Lung (tissue), 12 donors: ENCODE data around the gene ETS2. TPM values are rescaled to one million over a fixed set of nuclear protein-coding genes. Genes with fewer than 3 reads are reported as not detected.

Experiments
- ATAC-seq: fragments of 200-7000 bp; cut with Tn5 transposase; one replicate; pipeline ENCODE4 v1.9.1; 2020; ENCODE audit warnings: moderate number of reproducible peaks; ENCODE audit not compliant: insufficient read depth, low FRiP score
- DNase-seq, 3 donors: peaks; one replicate each; pipeline ENCODE4 v3.0.0-alpha.2; 2013 to 2017
- H3K27ac ChIP-seq, 2 donors: one replicate each; pipeline ENCODE4 v1.5.1; 2013; ENCODE audit warnings: mild to moderate bottlenecking in 2 of 2, moderate library complexity in 2 of 2, control low read depth in 1 of 2, inconsistent platforms in 1 of 2, low read depth in 1 of 2, low read length in 1 of 2
- H3K27me3 ChIP-seq, 3 donors: one replicate each; pipeline ENCODE4 v1.5.1; 2013; ENCODE audit warnings: low read length in 2 of 3; ENCODE audit not compliant: control insufficient read depth in 3 of 3, insufficient read depth in 3 of 3
- H3K36me3 ChIP-seq, 4 donors: one replicate each; pipeline ENCODE4 v1.5.1; 2013; ENCODE audit warnings: low read length in 4 of 4, mild to moderate bottlenecking in 1 of 4, moderate library complexity in 1 of 4; ENCODE audit not compliant: control insufficient read depth in 4 of 4, insufficient read depth in 4 of 4
- H3K4me1 ChIP-seq, 5 donors: one replicate each; pipeline ENCODE4 v1.5.1; 2013; ENCODE audit warnings: low read length in 5 of 5, mild to moderate bottlenecking in 2 of 5, moderate library complexity in 1 of 5; ENCODE audit not compliant: control insufficient read depth in 5 of 5, insufficient read depth in 5 of 5
- H3K4me3 ChIP-seq: one replicate; pipeline ENCODE4 v1.5.1; 2013; ENCODE audit warnings: mild to moderate bottlenecking, control low read depth, moderate library complexity
- H3K9ac ChIP-seq, 2 donors: one replicate each; pipeline ENCODE4 v1.5.1; 2013; ENCODE audit warnings: low read length in 2 of 2, control low read depth in 1 of 2; ENCODE audit not compliant: insufficient read depth in 1 of 2
- H3K9me3 ChIP-seq, 4 donors: one replicate each; pipeline ENCODE4 v1.5.1; 2013; ENCODE audit warnings: low read length in 3 of 4, mild to moderate bottlenecking in 1 of 4, moderate library complexity in 1 of 4; ENCODE audit not compliant: control insufficient read depth in 4 of 4, insufficient read depth in 3 of 4
- CTCF ChIP-seq: IDR thresholded peaks from 2 replicates; pipeline ENCODE4 v1.5.1; 2012; ENCODE audit warnings: mild to moderate bottlenecking; ENCODE audit errors: control extremely low read depth, extremely low read depth
- WGBS, 2 donors: extraction: QIAGEN DNeasy Blood & Tissue Kit; methylation state at CpG; one replicate each; pipeline ENCODE4 v1.1.7; 2013; 5-methylcytosine and 5-hydroxymethylcytosine counted together
- polyA plus RNA-seq, 2 donors: library from polyadenylated mRNA; stranded (reverse); fragments of 200-250 nt; gene quantifications; one replicate each; pipeline ENCODE4 v1.2.1, GENCODE V29; 2013
- total RNA-seq, 2 donors: library from RNA; depleted of rRNA in 1 of 2; stranded (reverse); fragments of >200 nt in 1 of 2; gene quantifications; one replicate each; pipeline ENCODE4 v1.2.1, GENCODE V29; 2014 to 2021
- donor health status: control.
- donor health status: control.
- donor health status: Bipolar disorder and iron deficiency.
- donor health status: healthy.
- donor health status: DM: yes; HTN: yes; CAD: no.

The ETS2 gene
- total and polyA plus RNA-seq, 4 donors = 64.7 to 186 (median 158) TPM

DNA sequence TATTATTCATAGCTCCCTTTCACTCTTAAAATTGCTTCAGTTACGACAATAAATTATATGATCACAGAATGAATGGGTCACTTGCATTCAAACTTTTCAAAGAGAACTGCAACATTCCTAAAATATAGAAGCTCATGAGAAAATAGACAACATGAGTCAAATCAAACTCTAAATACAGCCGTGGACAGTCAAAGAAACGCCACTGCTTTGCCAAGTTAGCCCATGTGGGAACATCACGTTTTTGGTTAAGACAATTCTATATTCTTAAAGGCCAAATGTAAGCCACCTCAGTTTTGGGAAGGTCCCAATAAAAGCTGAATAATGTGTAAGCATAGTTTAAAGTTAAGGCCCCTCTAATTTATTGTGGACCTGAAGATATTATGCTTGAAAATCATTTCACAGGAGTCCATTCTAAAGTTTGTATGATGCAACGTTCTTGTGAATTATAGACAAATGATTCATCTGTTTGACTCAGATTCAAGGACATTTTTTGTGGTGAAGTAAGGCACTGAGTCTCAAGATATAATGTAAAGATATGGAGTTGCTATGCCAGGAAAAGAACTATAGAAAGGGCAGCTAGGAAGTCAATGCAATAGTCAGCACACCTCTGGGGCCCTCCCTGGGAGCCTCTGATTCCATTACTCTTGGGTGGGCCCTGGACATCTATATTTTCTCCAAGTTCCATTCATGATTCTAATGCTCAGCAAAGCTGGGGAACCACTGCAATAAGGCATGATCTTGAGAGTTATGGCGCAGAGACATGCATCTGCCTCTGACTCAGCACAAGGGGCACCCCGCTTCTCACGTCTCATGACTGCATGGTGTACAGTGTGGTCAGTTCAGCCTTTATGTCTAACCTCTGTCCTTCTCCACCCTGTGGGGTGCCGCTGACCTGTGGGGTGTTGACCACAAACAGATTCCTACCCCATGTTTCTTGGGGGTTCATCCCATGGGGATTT lies 33.9 kb downstream of the ETS2 start:
- Histone ChIP-seq H3K27me3 (no peaks in the 10 kb centered on the region), H3K36me3 (no peaks in the 10 kb centered on the region), H3K27ac (no peak overlapping the region), H3K9ac (no peak overlapping the region), H3K4me1 (no peaks in the 10 kb centered on the region), H3K4me3 (no peak overlapping the region), H3K9me3 (peaks cover 0 to 2% (median 0%) of the 10 kb centered on the region in 4 donors)
- DNase-seq = no peak
- 74 to 80% methylated on average over 9 of the region's 9 CpGs for WGBS, 2 donors
- ATAC-seq = no peak
- TF ChIP-seq CTCF = no peak

DNA sequence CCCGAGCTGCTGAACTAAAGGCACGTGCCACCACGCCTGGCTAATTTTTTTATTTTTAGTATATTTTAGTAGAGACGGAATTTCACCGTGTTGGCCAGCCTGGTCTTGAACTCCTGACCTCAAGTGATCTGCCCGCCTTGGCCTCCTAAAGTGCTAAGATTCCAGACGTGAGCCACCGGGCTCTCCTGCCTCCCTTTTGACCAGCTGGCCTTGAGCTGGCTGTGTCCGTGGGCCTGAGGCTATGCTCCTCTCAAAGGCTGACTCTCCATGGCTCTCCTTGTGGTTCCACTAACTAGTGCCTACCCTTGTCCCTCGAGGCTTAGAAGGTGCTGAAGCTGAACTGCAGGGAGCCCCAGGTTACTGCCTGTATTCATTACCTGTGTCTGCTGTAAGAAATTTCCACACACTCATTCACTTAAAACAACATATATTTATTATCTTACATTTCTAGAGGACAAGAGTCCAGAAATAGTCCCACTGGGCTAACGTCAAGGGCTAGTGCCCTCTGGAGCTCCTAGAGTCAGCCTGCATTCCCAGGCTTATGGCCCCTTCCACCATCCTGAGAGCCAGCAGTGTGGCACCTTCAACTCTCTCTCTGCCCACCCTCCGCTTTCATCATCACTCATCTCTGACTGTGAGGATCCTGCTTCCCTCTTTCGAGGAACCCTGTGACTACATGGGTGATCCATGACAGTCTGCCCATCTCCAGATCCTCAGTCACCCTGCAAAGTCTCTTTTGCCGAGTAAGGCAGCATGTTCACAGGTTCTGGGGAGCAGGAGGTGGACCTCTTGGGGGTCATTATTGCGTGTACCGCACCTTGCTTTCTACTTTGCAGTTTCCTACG lies 34.9 kb downstream of the ETS2 start:
- 94 to 97% methylated on average over 17 of the region's 17 CpGs for WGBS, 2 donors
- Histone ChIP-seq H3K27me3 (no peaks in the 10 kb centered on the region), H3K9ac (no peak overlapping the region), H3K27ac (no peak overlapping the region), H3K36me3 (no peaks in the 10 kb centered on the region), H3K9me3 (peaks cover 0 to 2% (median 0%) of the 10 kb centered on the region in 4 donors), H3K4me3 (no peak overlapping the region), H3K4me1 (no peaks in the 10 kb centered on the region)
- ATAC-seq (no peak), DNase-seq (no peak)
- no peak for TF ChIP-seq CTCF

DNA sequence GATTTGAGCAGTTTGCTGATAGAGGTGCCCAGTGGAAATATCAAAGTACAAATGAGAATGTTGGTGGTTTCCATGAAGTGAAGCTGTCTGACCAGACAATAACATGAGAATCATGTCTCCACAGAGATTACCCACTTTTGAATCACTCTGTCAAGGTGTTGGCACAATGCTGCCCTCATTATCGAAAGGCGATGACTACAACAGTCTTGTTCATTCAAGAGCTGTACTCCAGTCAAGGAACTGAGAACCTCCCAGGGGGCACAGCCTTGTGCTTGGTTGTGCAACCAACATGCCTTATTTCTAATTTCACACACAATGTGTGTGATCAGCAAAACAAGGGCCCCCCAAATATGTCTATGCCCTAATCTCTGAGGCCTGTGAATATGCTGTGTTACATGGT lies 35.7 kb downstream of the ETS2 start:
- H3K9ac ChIP-seq = no peak overlapping the region
- H3K27ac ChIP-seq = no peak overlapping the region
- H3K4me3 ChIP-seq = no peak overlapping the region
- peaks cover 0 to 2% (median 0%) of the 10 kb centered on the region in 4 donors for H3K9me3 ChIP-seq
- no peaks in the 10 kb centered on the region for H3K27me3 ChIP-seq
- ATAC-seq = no peak
- no peaks in the 10 kb centered on the region for H3K4me1 ChIP-seq
- TF ChIP-seq CTCF = no peak
- WGBS, 2 donors = 78 to 88% methylated on average over 2 of the region's 2 CpGs
- H3K36me3 ChIP-seq = no peaks in the 10 kb centered on the region
- DNase-seq = no peak
